NCI-H2107 treated with DMSO at 0.1 percent for 48 hours (cell line): ENCODE results near the gene MUC2.
"Not testable (repeated sequence)": the region's sequence is repeated elsewhere in the genome, so short reads cannot be mapped to it uniquely, and the experiment has no call there.

Experiments used
- DNase-seq: peaks from one replicate; lab custom pipeline; 2025; ENCODE audit not compliant: unreplicated experiment; lab: John Stamatoyannopoulos, UW

Gene MUC2

DNA sequence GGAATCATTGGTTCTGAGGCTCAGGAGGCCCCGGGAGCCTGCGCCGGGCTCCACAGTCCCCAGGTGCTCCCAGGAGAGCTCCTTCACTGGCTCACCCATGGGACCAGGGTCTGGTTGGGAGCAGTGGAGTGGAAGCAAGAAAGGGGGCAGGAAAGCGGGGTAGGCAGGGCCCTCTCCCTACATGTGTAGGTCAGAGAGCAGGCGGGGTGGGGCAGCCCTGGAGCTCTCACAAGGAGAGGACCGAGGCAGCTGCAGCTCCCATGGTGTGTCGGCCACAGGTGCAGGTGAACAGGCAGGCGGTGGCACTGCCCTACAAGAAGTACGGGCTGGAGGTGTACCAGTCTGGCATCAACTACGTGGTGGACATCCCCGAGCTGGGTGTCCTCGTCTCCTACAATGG, 28.3 kb downstream of the MUC2 start:
- DNase-seq: no peak

GRCh38 chr11:1103401-1104360, 29.0 kb downstream of the MUC2 start:
- no peak for DNase-seq

DNA sequence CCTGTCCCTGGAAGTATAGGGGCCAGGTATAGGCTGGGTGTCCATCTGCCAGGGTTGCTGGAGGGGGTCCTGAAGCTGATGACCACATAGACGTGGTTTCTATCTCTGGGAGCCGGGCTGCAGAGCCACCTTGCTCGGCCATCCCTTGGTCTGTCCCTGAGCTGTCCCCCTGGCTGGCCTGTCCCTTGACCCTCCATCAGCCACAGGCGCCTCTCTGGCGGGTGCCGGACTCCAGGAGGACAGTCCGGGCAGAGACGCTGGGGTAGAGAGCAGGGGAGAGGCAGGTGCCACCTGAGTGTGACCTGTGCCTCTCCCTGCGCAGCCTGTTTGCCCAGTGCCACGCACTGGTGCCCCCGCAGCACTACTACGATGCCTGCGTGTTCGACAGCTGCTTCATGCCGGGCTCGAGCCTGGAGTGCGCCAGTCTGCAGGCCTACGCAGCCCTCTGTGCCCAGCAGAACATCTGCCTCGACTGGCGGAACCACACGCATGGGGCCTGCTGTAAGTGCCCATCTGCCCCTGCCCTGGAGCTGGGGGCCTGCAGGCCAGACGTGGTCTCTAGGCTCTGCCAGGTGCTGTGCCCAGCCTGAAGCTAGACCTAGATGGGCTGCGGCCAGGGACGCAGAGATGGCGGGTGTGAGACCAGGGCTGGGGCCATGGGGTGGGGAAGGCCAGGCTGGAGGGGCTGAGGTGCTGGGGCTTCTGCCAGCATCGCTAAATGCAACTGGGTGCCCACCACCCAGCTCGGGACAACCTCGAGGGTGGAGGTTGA, 29.9 kb downstream of the MUC2 start:
- no peak for DNase-seq

DNA sequence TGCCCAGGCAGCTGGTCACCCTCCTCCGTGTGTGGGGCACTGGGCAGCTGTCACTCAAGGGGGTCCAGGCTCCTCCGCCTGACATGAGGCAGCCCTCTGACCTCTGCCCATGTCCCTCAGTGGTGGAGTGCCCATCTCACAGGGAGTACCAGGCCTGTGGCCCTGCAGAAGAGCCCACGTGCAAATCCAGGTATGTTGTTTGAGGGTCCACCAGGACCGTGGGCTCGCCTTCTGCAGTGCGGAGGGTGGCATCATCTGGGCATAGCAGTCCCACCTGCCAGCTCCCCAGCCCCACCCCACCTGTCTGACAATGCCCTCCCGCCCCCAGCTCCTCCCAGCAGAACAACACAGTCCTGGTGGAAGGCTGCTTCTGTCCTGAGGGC, 30.5 kb downstream of the MUC2 start:
- DNase-seq: no peak

DNA sequence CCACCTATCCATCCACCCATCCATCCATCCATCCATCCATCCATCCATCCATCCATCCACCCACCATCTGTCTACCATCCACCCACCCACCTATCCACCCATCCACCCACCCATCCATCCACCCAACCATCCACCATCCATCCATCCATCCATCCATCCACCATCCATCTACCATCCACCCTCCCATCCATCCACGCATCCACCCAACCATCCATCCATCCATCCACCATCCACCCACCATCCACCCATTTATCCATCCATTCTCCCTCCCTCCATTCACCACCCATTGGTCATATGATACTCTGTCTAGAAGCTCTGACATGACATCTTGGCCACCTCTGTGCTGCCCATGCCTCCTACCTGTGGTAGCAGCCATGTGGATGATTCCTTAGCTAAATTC, 31.7 kb downstream of the MUC2 start:
- DNase-seq: no peak

GRCh38 chr11:1107316-1108245, 32.9 kb downstream of the MUC2 start:
- DNase-seq: no peak

GRCh38 chr11:1108246-1108900, 33.7 kb downstream of the MUC2 start:
- DNase-seq: no peak

- DNase-seq: no peak
These were observed 34.6 kb downstream of the MUC2 start for GRCh38 chr11:1109101-1109917.

- no peak for DNase-seq
These were observed 35.4 kb downstream of the MUC2 start for GRCh38 chr11:1109918-1110705.

- no peak for DNase-seq
These were observed 37.0 kb downstream of the MUC2 start for GRCh38 chr11:1111545-1112212.

- no peak for DNase-seq
These were observed 37.9 kb downstream of the MUC2 start for GRCh38 chr11:1112351-1113191.

- no peak for DNase-seq
These were observed 38.9 kb downstream of the MUC2 start for GRCh38 chr11:1113405-1114201.

- DNase-seq: not testable (repeated sequence)
These were observed 40.6 kb downstream of the MUC2 start for GRCh38 chr11:1115292-1115691.

GRCh38 chr11:1116104-1116503, 41.4 kb downstream of the MUC2 start:
- no peak for DNase-seq

- no peak for DNase-seq
These were observed 42.2 kb downstream of the MUC2 start for GRCh38 chr11:1116666-1117390.

GRCh38 chr11:1117992-1118391, 43.3 kb downstream of the MUC2 start:
- DNase-seq: no peak
